CD4-positive, alpha-beta T cell treated with Interleukin-6 at 100 ng/mL for 8 hours (primary cell): Measurements from ENCODE around the gene BTBD10.

Source experiments
- DNase-seq: peaks from one replicate; pipeline ENCODE4 v3.0.0-alpha.2; 2020; ENCODE audit warnings: mixed read lengths, low spot score

The BTBD10 gene

GRCh38 chr11:13338427-13339069 lies 124.5 kb downstream of the BTBD10 start:
- DNase-seq, result no peak

GRCh38 chr11:13338019-13338426 lies 125.0 kb downstream of the BTBD10 start:
- DNase-seq, result no peak
